Myocyte (in vitro differentiated cells): Measurements from ENCODE around the gene RPL18. TPM values are rescaled to one million over a fixed set of nuclear protein-coding genes. Genes with fewer than 3 reads are reported as not detected.

Experiments
- DNase-seq: peaks from one replicate; pipeline ENCODE4 v3.0.0-alpha.2; 2012; ENCODE audit warnings: low read depth
- total RNA-seq: library from RNA; depleted of rRNA; stranded (reverse); fragments of >200 nt; gene quantifications from 2 replicates; pipeline ENCODE4 v1.2.3, GENCODE V29; 2014

RPL18 gene
- total RNA-seq, 1 donor from 2014 or later, result 1,744 TPM

DNA sequence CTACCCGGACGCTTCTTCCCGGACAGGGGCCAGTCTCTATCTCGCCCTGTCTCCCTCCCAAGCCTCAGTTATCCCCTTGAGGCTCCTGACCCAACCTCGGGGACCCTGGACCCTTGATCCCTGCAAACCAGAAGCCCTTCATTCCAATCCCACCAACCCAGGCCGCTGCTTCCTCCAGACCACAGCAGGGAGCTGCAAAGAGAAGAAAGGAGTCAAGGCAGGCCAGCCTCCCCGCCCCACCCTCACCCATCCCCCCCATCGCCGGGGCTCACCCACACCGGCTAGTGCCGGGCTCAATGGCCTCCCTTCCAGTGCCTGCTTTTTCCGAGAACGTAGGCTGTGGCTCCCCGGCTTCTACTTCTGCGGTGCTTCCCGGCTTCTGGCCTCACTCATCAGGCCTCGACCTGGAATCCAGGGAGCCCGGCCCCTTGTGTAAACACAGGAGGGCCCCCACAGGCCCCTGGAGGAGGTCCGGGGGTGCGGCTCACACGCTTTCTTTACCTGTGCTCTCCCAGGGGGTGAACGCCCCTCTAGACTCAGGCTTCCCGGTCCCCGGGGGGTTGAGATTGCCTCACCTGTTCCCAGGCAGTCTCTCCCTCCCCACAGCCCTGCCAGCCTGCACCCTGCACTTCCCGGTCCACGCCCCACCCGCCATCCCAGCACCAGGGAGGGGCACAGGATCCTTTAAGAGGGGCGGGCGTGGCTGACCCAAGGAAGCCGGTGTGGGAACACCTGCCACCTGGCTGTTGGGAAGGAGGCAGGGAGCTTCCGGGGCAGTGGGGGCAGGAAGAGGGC is 4.3 kb downstream of the RPL18 start, which contains the start of gene FAM83E:
Gene FAM83E, minus strand, starts transcription at position 641 of the 795 bp plus-strand sequence. CDS start 1,704 bp downstream, outside the sequence.
- DNase-seq, result peak; percentile 62

DNA sequence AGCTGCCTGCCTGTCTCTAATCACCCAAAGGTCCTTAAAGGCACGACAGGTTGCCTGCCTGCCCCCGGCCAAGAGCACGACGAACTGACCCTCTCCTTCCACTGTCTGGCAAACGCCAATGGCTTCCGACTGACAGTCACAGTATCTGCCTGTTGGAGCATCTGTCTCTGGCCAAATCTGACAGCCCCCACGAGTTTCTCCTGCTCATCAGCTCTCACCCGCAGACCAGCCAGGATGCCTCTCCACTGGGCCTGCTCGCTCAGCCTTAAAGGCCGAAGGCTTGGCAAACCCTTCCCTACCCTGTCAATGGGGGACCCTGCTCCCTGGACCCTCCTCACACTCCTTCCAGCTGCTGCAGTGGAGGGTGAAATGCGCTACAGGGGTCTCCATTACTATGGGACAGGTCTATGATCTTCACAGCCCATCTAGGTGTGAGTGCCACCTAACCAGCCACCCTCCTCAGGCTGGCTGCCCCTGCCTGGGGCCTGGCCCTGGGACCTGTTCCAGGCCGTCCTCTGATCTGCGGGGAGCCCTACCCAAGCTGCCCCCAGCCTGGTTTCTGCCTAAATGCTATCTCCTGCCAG is 5.0 kb downstream of the RPL18 start:
- no peak for DNase-seq

DNA sequence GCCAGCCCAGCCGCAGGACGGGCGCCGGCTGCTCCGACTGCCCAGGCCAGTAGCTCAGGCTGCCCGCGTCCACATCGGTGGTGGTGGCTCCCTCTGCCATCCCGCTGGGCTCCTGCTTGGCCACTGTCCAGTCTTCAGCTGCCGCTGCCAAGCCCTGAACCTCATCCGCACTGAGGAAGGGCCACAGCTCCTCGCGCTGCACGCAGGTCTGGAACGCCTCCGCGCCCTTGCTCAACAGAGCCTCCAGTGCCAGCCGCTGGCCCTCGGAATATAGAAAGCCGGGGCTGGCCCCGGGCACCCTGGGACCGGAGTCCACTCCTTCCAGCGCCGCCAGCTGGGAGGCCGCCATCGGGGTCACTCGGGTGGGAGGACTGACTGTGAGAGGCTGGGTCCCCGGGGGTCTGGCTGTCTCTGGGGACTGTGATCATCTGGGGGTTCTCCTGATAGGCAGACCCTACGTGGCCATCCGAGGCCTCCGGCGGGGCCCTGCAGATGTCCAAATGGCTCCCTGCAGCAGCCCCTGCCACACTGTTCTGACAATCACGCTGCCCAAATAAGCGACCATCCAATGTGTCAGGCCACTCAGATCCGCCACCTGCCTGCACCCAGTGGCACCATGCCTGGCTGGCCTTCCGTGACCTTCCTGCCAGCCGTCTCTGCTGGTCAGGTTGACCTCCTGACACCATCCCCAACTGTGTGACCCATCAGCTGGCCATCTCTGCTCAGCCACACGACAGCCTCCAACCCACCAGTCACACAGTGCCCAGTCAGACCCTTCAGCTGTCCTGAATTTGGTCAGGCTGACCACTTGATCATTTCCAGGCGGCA is 5.7 kb downstream of the RPL18 start:
- DNase-seq, result peak; percentile 98

DNA sequence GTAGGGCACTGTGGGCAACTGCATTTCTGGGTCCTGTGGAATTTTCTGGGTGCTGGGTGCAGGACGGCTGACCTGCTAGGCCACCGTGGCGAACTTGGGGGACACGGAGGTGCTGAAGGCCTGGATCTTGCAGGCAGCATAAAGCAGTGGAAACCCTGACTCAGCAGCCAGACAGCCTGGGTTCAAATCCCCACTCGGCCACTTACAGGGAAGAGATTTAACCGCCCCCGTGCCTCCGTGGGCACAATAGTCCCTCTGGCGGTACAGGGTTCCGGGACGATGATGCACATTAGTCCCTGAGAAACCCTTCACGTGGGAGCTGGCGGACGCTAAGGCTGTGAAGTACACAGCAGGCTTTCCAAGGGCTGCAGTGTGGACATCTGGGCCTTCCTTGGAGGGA is 7.1 kb downstream of the RPL18 start:
- DNase-seq, result no peak

DNA sequence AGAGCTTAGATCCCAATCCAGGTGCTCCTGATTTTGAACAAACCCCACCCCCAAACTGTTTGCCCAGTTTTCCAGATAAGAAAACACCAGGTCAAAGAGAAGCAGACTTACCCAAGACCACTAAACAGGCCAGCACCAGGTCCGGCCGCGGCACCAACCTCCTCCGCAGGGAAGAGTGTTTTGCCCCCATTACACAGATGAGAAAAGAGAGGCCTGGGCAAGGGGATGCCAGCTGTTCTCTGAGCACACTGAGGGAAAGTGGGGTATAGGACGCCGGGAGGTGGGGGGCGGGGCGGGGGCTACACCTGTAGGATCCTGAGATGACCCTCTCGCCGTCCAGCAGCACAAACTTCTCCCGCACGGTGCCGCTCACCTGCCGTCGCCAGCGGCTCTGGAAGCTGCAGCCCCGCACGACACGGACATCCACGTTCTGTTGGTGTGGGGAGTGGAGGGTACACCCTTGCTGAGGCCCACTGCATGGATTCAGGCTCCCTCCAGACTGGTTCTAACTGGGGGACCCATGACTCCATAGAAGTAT is 9.3 kb downstream of the RPL18 start:
- no peak for DNase-seq

DNA sequence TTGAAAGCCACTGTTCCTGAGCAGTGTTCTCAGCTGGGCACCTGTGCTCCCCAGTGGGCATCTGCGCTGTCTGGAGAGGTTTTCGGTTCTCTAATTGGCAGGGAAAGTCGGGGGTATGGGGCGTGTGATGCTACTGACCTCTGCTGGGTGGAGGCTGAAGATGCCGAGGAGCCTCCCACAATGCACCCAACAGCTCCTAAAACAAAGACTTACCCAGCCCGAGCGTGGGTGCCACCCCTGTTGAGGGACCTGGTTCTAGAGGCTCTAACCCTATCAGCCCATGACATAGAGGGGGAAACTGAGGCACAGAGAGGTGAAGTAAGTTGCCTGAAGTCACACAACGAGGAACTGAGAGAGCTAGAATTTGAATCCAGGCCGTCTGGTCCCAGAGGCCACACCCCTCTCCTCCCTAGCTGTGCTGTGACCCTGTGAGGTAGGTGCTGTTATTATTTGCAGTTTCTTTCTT is 10.1 kb downstream of the RPL18 start:
- peak; percentile 32 for DNase-seq

DNA sequence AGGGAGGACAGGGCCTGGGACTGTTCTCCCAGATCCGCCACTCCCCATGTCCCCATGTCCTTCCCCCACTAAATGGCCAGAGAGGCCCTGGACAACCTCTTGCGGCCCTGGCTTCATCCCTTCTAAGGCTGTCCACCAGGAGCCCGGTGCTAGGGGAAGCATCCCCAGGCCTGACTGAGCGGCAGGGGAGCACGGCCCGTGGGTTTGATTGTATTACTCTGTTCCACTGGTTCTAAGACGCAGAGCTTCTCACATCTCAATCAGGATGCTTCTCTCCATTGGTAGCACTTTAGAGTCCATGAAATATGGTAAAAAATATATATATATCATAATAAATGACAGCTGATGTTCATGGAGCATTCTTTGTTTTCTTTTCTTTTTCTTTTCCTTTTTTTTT is 11.6 kb downstream of the RPL18 start:
- no peak for DNase-seq

DNA sequence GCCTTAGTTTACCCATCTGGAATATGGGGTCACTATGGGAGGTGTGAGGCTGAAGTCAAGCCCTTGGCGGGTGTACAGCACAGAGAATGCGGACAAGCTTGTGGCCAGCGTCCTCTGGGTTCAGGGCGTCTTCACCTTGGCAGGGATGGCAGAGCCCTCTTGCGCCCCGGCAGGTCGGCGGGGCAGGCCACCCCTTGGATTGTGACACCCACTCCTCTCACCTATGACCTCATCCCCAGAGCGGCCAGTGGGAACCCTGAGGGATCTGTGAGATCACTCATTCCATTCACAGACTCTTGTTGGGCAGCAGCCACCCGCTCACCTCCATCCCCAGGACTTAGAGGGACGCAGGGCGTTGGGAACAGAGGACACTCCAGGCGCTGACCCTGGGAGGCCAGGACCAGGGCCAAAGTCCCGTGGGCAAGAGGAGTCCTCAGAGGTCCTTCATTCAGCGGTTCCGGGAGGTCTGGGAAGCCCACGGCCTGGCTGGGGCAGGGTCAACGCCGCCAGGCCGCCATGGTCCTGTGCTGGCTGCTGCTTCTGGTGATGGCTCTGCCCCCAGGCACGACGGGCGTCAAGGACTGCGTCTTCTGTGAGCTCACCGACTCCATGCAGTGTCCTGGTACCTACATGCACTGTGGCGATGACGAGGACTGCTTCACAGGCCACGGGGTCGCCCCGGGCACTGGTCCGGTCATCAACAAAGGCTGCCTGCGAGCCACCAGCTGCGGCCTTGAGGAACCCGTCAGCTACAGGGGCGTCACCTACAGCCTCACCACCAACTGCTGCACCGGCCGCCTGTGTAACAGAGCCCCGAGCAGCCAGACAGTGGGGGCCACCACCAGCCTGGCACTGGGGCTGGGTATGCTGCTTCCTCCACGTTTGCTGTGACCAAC is 12.3 kb downstream of the RPL18 start, which contains the start of gene SPACA4:
Gene SPACA4, plus strand, starts transcription at position 280 of the 896 bp plus-strand sequence. Its CDS starts 237 bp downstream, at position 517.
- no peak for DNase-seq

DNA sequence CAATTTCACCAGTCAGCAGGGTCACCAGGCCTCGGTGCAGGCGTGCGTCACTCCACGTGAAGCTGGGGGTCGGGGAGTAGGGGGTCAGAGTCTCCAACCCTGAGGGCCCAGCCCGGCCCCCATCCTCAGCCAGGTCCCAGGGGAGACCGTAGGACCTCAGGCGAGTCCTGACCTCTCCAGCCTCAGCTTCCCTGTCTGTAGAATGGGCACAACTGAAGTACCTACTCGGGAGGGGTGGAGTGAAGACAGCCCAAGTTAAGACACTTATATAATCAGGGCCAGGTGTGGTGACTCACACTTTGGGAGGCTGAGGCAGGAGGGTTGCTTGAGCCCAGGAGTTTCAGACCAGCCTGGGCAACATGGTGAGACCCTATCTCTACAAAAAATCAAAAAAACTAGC is 15.1 kb downstream of the RPL18 start:
- DNase-seq, result no peak

DNA sequence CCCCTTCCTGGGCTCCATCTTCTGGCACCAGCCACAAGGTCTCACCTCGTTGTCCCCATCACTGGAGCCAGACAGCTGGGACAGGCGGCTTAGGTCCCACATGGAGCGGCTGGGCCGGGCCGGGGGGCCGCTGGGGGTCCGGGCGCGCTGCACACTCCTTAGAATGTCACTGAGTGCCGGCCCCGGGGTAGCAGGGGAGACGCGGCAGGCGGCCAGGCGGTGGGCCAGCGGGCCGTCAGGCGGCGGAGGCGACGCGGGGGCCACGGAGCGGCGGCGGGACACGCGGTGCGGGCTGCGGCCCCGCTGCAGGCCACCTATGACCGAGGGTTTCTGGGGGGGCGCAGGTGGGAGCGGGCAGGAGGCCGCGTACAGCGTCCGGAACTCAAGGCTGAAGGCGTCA is 15.5 kb downstream of the RPL18 start:
- no peak for DNase-seq

DNA sequence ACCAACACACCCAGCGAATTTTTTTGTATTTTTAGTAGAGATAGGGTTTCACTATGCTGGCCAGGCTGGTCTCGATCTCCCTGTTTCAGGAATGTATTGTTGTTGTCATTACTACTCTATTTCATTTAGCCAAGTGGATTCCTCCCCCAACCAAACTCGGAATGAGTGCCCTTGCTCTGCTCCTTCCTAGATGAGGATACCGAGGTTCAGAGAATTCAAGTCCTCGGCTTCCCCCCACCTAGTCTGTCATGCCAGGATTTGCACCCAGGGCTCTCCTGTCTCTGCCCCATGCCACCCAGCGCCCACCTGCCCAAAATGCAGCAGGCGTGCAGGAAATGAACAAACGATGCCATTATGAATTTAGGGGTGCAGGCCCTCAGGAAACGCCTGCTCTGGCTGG is 16.0 kb downstream of the RPL18 start:
- no peak for DNase-seq

DNA sequence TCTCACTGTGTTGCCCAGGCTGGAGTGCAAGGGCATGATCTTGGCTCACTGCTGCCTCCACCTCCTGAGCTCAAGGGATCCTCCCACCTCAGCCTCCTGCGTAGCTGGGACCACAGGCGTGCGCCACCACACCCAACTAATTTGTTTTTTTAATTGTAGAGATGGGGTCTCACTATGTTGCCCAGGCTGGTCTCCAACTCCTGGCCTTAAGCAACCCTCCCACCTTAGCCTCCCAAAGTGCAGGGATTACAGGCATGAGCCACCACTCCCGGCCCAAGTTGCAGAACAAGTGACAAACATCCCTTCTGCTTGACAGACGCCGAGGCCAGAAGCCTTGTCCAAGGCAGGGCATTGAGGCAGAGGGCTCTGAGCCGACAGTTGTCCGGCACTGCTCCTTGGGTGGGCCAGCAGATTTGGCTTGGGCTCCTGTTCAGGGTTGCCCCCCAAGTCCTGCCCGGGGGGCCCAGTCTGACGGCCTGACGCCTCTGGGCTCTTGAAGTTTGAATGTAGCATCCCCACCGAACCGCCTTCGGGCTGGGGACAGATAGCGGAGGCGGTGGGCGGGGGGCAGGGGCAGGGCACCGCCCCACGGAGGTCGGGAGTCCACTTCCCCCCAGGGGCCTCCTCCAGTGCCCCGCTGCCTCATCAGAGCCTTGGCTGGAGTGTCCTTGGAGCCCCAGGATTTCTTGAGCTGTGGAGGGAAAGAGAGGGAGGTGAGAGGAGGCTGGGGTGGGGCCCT is 18.1 kb downstream of the RPL18 start:
- DNase-seq, result no peak

DNA sequence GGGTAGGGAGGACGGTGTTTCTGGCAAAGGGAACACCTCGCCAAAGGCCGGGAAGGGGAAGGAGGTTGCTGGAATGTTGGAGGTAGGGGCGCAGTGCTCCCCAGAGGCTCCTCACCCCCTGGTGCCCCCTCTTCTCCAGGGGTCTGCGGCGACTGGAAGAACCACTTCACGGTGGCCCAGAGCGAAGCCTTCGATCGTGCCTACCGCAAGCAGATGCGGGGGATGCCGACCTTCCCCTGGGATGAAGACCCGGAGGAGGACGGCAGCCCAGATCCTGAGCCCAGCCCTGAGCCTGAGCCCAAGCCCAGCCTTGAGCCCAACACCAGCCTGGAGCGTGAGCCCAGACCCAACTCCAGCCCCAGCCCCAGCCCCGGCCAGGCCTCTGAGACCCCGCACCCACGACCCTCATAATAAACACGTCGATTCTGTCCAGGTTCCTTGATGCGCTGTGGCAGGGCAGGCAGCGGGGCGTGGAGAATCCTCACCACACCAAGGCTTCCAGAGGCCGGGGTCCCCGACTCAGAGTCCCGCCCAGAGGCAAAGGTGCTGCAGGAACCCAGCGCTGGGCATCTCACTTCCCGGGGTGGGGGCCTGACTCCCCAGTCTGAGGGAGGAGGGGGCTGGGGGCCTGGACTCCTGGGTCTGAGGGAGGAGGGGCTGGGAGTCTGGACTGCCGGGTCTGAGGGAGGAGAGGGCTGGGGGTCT is 19.8 kb downstream of the RPL18 start:
- DNase-seq, result no peak

DNA sequence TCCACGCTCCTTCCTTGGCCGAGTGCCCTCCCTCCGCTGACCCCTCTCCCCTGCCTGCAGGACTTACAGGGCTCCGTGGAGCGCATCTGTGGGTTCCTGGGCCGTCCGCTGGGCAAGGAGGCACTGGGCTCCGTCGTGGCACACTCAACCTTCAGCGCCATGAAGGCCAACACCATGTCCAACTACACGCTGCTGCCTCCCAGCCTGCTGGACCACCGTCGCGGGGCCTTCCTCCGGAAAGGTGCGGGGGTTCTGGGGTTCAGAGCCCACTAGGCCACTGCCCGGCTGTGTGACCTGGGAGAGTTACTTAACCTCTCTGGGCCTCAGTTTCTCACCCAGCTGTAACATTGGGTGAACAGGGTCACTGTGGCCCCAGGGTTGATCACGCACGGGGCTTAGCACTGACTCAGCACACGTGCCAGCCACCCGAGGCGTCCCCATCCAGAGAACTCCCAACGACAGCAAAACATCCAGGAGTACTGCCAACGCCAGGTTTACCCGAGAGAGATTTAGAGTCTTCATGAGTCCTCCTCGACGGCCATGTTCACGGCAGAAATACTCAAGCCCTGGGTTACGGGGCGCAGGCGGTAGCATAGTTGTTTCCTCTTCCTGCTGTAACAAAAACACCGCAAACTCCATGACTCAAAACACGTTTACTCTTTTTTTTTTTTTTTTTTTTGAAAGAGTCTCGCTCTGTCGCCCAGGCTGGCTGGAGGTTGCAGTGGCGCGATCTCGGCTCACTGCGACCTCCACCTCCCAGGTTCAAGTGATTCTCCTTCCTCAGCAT is 22.1 kb downstream of the RPL18 start:
- no peak for DNase-seq

DNA sequence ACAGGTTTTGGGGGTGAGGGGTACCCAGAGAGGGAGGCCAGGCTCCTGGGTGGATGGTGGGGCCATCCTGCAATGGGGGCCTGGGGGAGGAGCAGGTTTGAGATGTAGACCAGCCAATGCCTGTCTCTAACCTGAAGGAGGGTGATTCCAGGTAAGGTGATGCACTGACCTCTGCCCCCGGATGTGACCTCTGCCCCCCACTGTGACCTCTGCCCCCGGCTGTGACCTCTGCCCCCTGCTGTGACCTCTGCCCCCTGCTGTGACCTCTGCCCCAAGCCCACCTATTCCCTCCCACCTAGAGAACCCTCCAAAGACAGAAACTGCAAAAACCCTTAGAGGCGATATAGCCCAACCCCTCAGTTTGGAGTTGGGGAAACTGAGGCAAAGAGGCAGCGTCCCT is 22.7 kb downstream of the RPL18 start:
- no peak for DNase-seq

DNA sequence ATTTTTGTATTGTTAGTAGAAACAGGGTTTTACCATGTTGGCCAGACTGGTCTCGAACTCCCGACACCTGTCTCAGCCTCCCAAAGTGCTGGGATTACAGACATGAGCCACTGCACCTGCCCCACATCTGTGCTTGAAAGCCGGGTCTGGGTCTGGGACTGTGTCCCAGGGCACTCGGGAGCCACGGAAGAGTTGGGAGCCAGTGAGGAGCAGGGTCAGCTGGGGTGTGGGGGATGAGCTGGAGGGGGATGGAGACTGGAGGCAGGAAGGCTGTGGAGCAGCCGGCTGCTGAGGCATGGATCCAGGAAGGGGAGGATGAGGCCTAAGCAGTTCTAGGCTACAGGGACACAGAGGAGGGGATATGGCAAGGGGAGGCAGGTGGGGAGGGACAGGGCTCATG is 23.1 kb downstream of the RPL18 start:
- no peak for DNase-seq

DNA sequence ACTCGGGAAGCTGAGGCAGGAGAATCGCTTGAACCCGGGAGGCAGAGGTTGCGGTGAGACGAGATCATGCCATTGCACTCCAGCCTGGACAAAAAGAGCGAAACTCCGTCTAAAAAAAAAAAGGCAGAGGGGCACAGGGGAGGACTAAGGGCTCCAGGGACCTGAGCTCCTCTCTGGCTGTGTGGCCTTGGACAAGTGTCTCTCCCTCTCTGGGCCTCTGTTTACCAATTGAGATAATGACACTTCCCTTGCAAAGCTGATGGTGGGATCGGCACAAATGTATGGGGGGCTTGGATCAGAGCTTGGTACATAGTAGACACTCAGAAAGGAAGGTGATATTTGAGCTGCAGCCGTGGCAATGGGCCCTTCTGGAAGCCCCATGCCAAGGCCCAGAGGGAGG is 23.8 kb downstream of the RPL18 start:
- no peak for DNase-seq

DNA sequence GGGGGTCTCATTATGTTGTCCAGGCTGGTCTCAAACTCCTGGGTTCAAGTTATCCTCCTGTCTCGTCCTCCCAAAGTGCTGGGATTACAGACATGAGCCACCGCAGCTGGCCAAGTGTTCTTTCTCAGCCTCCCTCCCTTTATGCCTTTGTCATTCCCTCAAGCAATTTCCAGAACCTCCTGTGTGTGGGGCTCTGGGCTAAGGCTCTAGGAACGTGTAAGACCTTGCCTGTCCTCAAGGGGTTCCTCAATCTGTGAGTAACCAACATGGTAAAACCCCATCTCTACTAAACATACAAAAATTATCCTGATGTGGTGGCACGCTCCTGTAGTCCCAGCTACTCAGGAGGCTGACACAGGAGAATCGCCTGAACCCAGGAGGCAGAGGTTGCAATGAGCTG is 28.0 kb downstream of the RPL18 start:
- peak; percentile 7 for DNase-seq
